Stimulated activated CD8-positive, alpha-beta memory T cell treated with anti-CD3 and anti-CD28 coated beads, Interleukin-4, amount 100 ng/mL, for 48 hours (primary cell): ENCODE results near the gene HIBADH.
"Not testable (repeated sequence)": the region's sequence is repeated elsewhere in the genome, so short reads cannot be mapped to it uniquely, and the experiment has no call there.

Experiments
- DNase-seq: peaks from one replicate; pipeline ENCODE4 v3.0.0-alpha.2; 2020

HIBADH gene

DNA sequence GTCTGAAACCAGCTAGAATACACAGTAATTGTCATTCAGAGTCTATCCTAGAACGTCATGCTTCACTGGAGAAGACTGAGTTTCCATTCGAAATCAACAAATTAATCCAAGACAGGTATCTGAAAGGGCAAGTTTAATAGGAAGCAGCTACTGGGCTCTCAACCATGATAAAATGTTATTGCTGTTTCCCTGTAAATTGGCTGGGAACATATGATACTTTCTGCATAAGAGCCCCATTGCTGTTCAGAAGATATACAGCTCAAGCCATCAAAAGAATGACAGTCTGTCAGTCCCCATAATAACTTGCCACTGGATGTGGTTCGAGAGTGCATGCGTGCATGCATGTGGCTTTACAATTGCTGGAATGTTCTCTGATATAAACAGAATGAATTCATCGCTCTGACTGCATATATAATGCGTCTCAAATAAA, 129.0 kb downstream of the HIBADH start:
- DNase-seq = no peak

DNA sequence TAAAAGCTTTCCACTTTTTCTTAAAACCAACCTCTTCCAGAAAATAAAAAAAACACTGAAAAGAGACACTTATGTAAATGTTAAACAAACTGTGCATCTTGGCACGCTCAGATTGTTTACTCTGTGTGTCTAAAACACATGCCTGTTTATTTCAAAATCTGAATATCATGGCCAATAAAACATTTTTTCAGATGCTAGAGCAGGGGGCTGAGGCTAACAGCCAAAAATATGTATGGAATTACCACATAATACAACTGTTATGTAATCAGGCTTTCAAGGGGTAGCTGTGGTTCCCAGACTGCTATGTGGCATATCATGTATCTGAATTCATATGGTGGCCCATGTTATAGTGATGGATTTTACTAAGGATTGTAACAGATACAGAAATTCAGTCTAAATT, 130.4 kb downstream of the HIBADH start:
- DNase-seq = no peak

DNA sequence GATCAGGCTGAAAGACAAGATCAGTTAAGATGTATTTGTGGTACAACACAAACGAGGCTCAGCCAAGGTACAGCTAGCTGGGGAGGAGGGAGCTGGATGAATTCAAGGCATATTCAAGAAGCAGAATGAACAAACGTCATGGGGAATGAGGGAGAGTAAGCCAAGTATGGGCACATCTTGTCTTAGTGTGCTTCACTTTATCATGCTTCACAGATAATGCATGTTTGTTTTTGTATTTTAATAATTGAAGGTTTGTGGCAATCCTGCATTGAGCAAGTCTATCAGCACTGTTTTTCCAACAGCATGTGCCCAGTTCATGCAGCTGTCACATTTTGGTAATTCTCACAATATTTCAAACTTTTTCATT, 135.4 kb downstream of the HIBADH start:
- DNase-seq = no peak

DNA sequence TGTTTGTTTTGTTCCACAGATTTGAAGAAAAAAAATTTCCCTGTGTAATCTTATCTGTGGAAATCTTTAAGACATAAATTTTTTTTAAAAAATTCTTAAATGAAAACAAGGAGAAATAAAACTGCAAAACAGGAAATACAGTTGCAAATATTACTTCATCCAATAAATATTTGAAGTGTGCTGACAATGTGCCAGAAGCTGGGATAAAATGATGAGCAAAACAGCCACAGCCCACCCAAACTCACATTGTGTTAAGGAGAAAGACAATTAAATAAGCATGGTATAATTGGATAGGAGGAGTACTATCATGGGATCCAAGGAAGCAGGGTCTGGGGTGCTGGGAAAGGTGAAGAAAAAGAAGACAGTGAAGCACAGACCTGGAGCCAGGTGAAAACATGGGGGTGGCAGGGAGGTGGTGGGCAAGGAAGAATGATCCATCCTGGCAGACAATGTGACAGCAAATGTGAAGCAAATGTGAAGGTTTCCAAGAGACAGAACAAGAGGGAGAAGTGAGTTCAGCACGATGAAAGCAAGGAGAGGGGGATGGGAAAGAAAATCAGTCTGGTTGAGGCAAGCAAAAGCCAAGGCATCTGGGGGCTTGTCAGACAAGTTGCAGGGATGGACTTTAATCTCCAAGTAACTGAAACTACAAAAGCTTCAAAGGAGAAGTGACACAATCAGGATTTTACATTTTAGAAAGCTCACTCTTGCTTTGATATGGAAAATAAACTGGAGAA, 135.9 kb downstream of the HIBADH start:
- no peak for DNase-seq

DNA sequence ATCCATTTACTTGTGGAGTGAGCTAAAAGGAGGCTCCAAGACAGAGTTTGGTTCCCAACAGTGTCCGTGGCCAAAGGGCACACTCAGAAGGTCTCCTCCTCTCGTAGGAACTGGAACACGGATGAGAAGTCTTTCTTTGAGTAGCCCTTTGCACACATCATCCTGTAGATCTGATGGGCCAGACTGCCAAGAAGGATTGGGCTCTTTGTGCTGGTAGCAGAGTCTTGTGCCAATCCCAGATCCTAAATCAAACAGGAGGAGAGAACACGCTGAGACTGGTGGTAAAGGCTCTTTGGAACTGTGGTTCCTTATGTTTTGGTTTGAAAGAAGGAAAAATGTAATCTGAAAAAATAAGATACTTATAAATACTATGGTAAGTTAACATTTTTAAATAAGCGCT, 136.6 kb downstream of the HIBADH start:
- no peak for DNase-seq

DNA sequence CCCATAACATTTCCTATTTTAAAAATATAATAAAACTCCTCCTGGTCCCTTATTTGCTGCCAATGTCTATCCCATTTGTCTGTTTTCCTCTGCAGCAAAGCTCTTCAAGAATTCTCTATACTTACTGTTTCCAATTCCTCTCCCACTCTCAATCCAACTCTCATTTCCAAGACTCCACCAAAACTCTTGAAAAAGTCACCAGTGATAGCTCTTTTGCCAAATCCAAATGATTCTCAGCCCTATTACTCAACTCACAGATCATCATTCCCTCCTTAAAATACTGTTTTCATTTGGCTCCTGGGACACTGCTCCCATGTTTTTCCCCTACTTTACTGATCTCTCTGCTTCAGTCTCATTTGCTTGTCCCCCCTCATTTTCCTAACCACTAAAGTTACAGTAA, 139.4 kb downstream of the HIBADH start:
- DNase-seq = no peak

DNA sequence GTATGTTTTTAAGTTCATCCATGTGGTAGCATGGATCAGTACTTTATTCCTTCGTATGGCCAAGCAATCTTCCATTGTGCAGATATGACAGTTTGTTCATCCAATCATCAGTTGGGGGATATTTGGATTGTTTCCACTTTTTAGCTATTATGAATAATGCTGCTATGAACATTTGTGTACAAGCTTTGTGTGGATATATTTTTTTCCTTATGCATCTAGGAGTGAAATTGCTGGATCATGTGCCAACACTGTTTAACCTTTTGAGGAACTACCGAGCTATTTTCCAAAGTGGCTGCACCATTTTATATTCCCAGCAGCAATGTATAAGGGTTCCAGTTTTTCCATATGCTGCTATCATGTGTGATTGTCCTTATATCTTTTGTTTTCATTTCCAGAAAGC, 140.1 kb downstream of the HIBADH start:
- DNase-seq = no peak

DNA sequence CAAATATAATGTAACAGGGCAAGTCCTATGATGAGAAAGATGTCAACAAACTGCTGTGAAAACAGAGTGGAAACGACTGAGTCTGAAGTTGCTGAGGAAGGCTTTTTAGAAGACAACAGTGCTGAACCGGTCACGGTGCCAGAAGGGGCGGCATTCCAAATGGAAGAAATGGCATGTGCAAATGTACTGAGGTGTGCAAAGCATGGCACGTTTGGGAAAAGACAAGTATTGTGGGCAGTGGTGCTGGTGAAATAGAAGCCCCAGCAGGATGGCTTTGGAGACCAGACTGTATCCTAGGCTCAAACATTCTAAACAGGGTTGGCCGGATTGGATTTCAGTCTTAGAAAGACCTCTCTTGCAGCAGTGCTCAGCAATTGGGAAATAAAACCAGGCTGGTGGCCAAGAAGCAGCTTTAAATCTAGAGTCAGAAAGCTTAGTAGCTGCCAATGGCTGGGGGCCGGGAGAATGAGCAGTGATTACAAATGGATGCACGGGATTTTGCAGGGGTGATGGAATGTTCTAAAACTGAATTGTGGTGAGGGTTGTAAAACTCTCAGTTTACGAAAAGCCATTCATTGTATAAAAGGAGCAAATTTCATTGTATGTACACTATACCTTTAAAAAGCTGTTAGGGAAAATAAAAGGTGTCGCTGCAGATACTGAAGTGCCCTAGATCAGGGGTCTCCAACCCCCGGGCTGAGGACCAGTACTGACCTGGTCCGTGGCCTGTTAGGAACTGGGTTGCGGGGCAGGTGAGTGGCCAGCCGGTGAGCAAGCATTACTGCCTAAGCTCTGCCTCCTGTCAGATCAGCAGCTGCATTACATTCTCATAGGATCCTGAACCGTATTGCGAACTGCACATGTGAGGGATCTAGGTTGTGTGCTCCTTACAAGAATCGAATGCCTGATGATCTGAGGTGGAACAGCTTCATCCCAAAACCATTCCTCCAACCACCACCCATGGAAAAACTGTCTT, 141.6 kb downstream of the HIBADH start:
- DNase-seq = no peak

DNA sequence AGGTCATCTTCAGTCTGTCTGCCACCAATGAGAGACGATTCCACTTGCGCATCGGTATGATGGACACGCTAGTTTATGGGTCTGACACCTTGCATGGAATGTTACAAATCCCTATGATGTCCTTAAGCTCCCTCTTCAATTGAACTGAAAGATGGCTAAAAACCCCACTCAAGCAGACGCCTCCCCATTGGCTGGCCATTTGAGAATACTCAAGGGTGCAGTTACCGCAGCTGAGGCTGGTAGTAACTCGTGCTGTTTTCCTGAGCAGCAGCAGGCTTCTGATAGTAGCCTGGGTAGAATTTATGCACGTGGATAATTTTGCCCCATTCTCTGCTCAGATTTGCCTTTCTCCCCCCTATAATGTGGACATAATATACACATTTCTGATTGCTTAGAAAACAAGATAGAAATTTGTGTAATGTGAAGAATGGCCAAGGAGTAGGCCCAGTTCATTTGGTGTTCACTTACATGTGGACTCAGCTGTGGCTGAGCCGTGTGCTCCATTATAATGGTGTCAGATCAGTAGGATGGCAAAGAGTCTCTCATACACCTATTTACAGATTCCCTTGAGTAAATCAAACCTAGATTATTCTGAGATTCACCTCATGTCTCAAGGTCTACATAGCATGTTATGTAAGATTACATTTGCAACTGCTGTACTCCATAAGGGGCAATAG, 142.8 kb downstream of the HIBADH start:
- no peak for DNase-seq

DNA sequence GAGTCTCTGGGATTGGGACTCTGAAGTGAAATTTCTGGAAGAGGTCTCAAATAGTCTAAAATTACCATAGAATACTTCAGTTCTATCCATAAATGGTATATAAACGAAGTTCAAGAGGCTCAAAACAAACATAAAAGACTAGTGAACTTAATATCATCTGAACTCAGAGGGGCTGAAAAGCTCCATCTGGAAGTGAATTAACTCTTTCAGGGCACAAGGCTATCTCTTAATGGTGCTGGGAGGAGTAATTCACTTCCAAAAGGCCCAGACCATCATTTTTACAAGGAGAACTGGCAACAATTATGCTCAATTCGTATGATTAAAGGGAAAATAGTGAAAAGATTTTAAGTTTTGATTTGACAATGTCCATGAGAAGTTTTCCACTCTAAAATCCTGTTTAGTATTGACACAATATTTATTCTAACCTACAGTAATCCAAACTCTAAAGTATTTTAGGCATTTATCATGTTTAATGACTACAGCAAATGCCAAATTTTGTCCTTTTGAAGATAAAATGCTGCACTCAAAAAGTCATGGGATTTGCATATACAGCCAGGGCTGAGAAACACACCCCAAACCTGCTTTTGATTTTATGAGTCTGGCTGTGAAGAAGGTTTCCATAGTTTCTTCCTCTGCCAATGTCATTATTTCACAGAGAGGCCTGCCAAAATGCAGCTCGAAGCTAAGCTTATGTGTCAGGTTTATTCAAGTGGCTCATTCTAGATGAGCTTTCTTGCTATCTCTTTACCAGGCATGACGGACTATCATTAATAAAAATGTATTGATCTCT, 143.9 kb downstream of the HIBADH start:
- DNase-seq = no peak

DNA sequence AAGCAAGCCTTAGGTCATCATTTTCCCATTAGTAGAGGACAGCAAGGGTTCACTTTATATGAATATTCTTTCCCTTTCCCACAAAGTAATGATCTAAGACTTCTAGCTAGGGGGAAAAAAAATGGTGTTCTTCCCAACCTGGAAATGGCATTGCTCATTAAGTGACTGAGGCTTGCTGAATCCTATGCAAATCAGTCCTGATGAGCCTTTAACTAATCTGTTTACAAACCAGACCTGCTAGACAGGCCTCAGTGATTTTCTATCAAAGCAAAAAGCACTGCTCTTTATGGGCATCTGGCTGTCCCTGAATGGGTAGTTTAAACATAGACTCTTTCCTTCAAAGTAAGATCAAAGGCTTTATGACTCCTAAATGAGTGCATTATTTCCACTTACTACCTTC, 146.3 kb downstream of the HIBADH start:
- no peak for DNase-seq

DNA sequence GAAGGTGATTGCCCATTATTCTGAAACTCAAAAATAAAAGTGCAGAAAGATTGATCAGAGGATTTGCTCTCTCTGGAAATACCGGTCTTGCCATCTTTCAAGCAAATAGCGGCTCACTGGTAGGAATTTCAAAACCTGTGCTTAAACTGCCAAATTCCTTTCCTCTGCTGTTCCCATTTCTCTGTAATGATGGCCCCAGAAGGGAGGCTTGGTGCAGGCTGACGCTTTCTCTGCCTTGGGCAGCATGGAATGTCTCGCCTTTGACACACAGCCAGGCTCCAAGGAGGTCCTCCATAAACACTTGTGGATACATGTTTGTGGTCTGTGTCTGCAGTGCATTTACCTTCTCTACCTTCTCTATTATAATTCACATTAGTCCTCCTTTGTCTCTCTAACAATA, 146.8 kb downstream of the HIBADH start:
- DNase-seq = no peak

DNA sequence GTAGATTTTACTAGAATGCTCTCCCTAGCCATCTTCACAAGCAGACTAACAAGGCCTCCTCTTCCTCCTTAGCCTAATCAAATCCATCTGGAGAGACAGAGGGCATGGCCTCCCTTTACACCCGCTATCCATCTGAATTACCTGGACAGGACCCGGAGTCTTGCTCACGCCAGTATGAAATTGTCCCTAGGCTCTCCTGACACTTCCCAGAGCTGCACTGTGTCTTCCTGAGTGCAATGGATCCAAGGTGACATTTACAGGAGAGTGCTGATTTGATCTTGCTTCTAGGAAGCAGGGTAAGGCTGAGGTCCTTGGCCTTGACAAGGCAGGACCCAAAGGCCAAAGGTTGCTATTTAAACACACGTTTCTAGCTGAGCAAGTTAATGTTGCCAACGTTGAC, 147.8 kb downstream of the HIBADH start:
- no peak for DNase-seq

DNA sequence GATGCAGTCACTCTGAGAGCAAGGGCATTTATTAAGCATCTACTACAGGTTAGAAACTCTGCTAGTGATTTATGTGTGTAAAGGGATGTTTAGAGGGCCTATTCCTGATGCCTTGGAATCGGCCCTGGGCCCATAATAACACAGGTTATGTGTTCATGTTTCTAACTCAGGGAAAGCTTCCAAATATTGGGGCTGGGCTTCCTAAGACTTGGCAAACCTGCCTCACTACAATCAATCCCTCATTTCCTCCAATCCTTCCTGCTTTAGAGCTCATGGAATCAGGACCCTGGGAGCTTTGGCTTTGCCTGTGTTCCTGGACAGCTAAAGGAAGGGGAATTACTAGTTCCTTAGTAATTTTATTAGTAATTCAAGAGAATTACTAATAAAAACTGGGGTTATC, 148.8 kb downstream of the HIBADH start:
- no peak for DNase-seq

DNA sequence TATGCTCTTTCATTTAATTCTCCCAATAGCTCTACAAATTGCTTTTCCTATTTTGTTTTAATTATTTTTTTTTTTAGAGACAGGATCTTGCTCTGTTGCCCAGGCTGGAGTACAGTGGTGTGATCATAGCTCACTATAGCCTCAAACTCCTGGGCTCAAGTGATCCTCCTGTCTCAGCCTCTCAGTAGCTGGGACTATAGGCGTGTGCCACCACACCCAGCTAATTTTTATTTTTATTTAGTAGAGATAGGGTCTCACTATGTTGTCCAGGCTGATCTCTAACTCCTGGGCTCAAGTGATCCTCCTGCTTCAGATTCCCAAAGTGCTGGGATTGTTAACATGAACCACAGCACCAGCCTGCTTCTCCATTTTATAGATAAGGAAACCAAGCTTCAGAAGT, 151.3 kb downstream of the HIBADH start:
- DNase-seq = not testable (repeated sequence)

DNA sequence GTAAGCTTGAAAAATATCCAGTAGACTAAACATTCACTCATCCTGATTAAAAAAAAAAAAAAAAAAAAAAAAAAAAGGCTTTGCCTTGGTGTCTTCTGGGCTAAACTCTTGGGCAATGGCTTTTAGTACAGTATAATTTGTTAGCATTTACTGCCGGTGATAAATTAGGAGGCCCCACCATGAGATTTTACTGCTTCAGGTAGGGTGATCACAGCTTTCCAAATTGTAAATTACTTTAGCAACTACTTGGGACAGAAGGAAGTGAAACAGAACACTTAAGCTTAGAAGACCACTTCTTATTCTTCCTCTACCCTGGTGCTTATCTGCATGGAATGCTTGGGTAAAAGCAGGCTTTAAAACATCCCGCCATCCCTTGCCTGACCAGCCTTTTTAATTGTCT, 152.1 kb downstream of the HIBADH start:
- DNase-seq = no peak

DNA sequence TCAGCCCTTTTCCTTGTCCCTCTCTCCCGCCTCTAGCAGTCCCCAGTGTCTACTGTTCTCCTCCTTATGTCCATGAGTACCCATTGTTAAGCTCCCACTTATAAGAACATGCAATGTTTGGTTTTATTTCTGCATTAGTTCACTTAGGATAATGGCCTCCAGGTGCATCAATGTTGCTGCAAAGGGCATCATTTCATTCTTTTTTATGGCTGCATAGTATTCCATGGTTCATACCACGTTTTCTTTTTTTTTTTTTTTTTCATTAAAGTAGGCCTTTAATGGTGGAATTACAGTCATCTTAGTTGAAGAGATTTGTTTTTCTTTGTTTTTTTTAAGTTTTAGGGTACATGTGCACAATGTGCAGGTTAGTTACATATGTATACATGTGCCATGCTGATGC, 160.8 kb downstream of the HIBADH start:
- DNase-seq = not testable (repeated sequence)

DNA sequence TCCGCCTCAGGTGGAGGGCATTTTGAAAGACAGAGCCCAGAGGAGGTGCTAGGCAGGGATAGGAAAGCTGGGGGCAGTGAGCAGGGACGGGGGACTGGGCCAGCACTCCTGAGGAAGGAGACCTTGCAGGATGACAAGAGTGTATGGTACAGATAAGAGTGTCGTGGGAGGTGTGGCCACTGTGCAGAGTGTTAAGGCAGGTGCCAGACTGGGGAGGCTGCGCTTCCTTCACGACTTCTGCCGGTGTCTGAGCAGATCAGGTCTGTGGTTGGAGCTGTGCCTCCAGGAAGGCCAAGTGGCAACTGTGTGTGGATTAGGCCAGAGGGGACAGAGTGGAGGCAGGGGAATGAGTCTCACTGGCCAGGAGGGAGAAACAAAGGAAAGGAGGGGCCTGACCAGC, 161.7 kb downstream of the HIBADH start:
- DNase-seq = no peak

DNA sequence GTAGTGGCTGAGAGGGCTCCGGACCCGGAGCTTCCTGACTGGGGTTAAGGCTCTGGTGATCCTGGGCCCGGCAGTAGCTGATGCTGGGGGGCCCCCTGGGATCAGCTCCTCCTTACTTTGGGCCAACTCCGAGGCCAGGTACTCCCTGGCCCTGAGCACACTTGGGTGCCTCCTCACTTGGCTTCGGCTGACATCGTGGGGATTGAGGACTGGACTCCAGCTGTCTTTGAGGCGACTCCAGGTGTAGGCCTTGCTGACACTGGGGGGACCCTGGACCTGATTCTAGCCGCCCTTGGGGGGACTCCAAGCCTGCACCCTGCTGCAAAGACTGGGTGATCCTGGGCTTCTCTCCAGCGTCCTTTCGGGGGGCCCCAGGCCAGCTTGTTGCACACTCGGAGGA, 170.5 kb downstream of the HIBADH start:
- no peak for DNase-seq

DNA sequence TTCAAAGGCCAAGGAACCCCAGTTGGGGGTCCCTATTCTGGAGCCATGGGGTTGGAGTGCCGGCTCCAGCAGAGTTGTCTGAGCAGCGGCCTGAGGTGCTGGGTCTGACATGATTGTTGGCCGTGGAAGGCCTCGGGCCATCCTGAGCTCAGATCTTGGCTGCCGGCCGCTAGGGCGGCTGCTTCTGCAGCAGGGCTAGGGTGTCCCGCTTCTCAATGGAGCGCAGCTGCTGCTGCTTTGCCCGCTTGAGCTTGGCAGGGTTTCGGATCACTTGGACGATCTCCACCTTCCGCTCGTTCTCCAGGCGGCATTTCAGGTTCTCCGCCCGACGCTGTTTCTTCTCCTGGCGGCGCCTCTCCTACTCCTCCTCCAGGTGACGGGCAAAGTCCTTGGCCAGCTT, 171.1 kb downstream of the HIBADH start:
- DNase-seq = no peak

DNA sequence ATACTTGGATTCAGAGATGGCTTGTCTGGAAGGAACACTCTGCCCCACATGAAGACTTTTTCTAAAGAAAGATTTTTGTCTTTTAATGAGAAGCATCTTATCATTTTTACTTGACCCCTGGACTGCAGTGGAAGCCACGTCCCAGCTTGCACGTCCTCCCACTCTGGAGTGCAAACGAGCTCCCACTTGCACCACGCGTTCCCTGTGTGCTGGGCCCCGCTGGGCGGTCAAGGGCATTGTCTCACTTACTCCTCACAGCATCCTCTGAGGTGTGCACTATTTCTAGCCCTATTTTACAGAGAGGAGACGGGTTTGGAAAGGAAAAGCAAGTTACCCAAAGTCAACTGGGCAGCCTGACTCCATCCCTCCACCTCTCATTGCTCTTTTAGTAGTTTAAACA, 175.2 kb downstream of the HIBADH start:
- DNase-seq = no peak

DNA sequence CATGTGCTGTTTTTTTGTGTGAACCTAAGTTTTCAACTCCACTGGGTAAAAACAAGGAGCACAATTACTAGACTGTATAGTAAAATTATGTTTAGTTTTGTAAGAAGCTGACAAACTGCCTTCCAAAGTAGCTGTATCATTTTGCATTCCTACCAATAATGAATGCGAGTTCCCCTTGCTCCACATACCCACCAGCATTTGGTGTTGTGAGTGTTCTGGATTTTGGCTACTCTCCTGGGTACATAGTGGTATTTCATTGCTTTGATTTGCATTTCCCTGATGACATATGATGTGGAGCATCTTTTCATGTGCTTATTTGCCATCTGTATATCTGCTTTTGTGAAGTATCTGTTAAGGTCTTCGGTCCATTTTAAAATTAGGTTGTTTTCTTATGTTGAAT, 178.2 kb downstream of the HIBADH start:
- no peak for DNase-seq

DNA sequence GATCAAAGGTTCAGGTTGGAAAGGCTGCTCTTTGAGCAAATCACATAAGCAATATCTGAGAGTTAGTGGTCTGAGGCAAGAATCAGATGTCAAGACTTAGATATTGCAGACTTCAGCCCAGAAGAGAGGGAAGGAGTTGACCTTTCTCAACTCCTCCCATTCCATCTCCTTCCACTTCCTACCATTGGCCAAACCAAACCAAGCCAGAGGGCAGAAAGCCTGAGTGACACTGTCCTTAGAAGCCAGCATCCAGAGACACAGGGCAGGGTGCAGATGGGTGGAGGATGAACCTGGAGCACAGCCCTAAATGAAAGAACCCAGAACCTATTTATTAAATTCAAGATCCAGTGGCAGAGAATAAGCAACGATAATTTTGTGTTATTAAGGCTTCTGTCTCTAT, 180.5 kb downstream of the HIBADH start:
- DNase-seq = no peak
